Hepatocyte (in vitro differentiated cells): ENCODE measurements around the gene STK32C. TPM values are rescaled to one million over a fixed set of nuclear protein-coding genes. Genes with fewer than 3 reads are reported as not detected.

ENCODE experiments used
- DNase-seq: peaks from one replicate; pipeline ENCODE4 v3.0.0-alpha.2; 2016; ENCODE audit warnings: low spot score
- H2AFZ ChIP-seq: fragments of 200-600 bp; sonication (generic); 2 replicates; pipeline ENCODE4 v1.6.0; 2016; ENCODE audit warnings: antibody characterized with exemption, mild to moderate bottlenecking
- H3K27ac ChIP-seq: fragments of 200-600 bp; sonication (generic); 2 replicates; pipeline ENCODE4 v1.5.1; 2016; ENCODE audit warnings: mild to moderate bottlenecking
- H3K27me3 ChIP-seq: fragments of 200-600 bp; sonication (generic); 2 replicates; pipeline ENCODE4 v1.6.1; 2016
- H3K36me3 ChIP-seq: fragments of 200-600 bp; sonication (generic); replicated peaks from 2 replicates; pipeline ENCODE4 v1.5.1; 2016; ENCODE audit warnings: low read depth; ENCODE audit not compliant: insufficient read depth
- H3K4me1 ChIP-seq: fragments of 200-600 bp; sonication (generic); 2 replicates; pipeline ENCODE4 v1.5.1; 2016; ENCODE audit warnings: mild to moderate bottlenecking, moderate library complexity; ENCODE audit not compliant: insufficient read depth
- H3K4me2 ChIP-seq: fragments of 200-600 bp; sonication (generic); 2 replicates; pipeline ENCODE4 v1.6.0; 2016
- H3K4me3 ChIP-seq: fragments of 200-600 bp; sonication (generic); 2 replicates; pipeline ENCODE4 v1.5.1; 2016; ENCODE audit warnings: mild to moderate bottlenecking
- H3K79me2 ChIP-seq: fragments of 200-600 bp; sonication (generic); 2 replicates; pipeline ENCODE4 v1.6.0; 2017; ENCODE audit warnings: mild to moderate bottlenecking
- H3K9me2 ChIP-seq: fragments of 200-600 bp; sonication (generic); replicated peaks from 2 replicates; pipeline ENCODE4 v1.6.0; 2017; ENCODE audit warnings: mild to moderate bottlenecking; ENCODE audit not compliant: insufficient read depth
- H3K9me3 ChIP-seq: fragments of 200-600 bp; sonication (generic); 2 replicates; pipeline ENCODE4 v1.5.1; 2016; ENCODE audit warnings: low read depth, mild to moderate bottlenecking
- H4K20me1 ChIP-seq: fragments of 200-600 bp; sonication (generic); 2 replicates; pipeline ENCODE4 v1.6.0; 2016; ENCODE audit warnings: mild to moderate bottlenecking; ENCODE audit not compliant: insufficient read depth, poor library complexity, severe bottlenecking
- CTCF ChIP-seq: fragments of 200-600 bp; sonication (generic); IDR thresholded peaks from 2 replicates; pipeline ENCODE4 v1.5.1; 2016; ENCODE audit warnings: antibody characterized with exemption, mild to moderate bottlenecking; ENCODE audit not compliant: poor library complexity
- EZH2 ChIP-seq: fragments of 200-600 bp; sonication (generic); IDR thresholded peaks from 2 replicates; pipeline ENCODE4 v1.6.1; 2016; ENCODE audit warnings: antibody characterized with exemption, mild to moderate bottlenecking, borderline replicate concordance
- EZH2phosphoT487 ChIP-seq: fragments of 200-600 bp; sonication (generic); IDR thresholded peaks from one replicate; pipeline ENCODE4 v1.6.1; 2018; ENCODE audit warnings: antibody characterized with exemption, mild to moderate bottlenecking, low read depth, moderate library complexity; ENCODE audit not compliant: unreplicated experiment, severe bottlenecking
- WGBS: methylation state at CpG from one replicate; pipeline ENCODE4 v1.1.6; 2016; ENCODE audit warnings: low lambda C conversion rate; ENCODE audit errors: missing lambda C conversion rate; 5-methylcytosine and 5-hydroxymethylcytosine counted together
- polyA plus RNA-seq: library from polyadenylated mRNA; unstranded; fragments of >200 nt; fragmentation: Nextera tagmentation; extraction: Ambion mirVana; gene quantifications from 2 replicates; pipeline ENCODE4 v1.2.1, GENCODE V29; 2016
- total RNA-seq: library from RNA; depleted of rRNA; stranded (reverse); fragments of >200 nt; gene quantifications from 2 replicates; pipeline ENCODE4 v1.2.3, GENCODE V29; 2014

The STK32C gene
- total and polyA plus RNA-seq, 2 experiments from 2014 or later, result 7.9 to 12.2 TPM

- DNase-seq, result no peak
- H3K4me2 ChIP-seq, result no peak overlapping the region
- H2AFZ ChIP-seq, result no peak overlapping the region
- no peak for TF ChIP-seq EZH2phosphoT487
- TF ChIP-seq CTCF, result no peak
- no peak for TF ChIP-seq EZH2
- no peak overlapping the region for H3K27ac ChIP-seq
- H3K36me3 ChIP-seq, result no peaks in the 10 kb centered on the region
- WGBS, result 78% methylated on average over 6 of the region's 6 CpGs
- H3K4me1 ChIP-seq, result no peaks in the 10 kb centered on the region
- no peaks in the 10 kb centered on the region for H3K27me3 ChIP-seq
- no peaks in the 10 kb centered on the region for H3K79me2 ChIP-seq
- no peaks in the 10 kb centered on the region for H4K20me1 ChIP-seq
- H3K9me2 ChIP-seq, result no peaks in the 10 kb centered on the region
- H3K4me3 ChIP-seq, result no peak overlapping the region
- H3K9me3 ChIP-seq, result no peaks in the 10 kb centered on the region
Measured at GRCh38 chr10:132229096-132229495, 78.7 kb downstream of the STK32C start.

DNA sequence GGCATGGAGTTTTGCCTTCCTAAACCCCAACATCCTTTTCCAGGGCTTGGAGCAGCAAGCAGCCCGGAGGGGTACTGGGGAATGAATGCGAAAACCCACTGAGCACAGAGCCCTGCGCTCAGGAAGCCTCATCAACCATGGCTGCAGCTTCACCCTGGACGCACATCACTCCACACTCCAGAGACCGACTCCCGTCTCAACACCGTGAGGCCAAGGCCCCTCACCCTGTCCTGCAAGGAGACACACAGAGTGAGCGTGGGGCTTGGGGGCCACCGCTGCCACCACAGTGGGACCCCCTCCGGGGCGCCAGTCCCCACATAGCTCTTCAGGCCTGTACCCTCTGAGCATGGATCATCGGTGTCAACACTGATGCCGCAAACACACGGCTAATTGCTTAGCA is 79.1 kb downstream of the STK32C start:
- Histone ChIP-seq H3K36me3 (no peaks in the 10 kb centered on the region), H3K9me2 (no peaks in the 10 kb centered on the region), H3K79me2 (no peaks in the 10 kb centered on the region), H3K9me3 (no peaks in the 10 kb centered on the region), H3K27me3 (no peaks in the 10 kb centered on the region), H3K27ac (no peak overlapping the region), H2AFZ (no peak overlapping the region), H3K4me3 (no peak overlapping the region), H3K4me2 (no peak overlapping the region), H3K4me1 (no peaks in the 10 kb centered on the region), H4K20me1 (no peaks in the 10 kb centered on the region)
- WGBS, result 91% methylated on average over 14 of the region's 14 CpGs
- DNase-seq, result no peak
- TF ChIP-seq EZH2phosphoT487 (no peak), EZH2 (no peak), CTCF (no peak)

DNA sequence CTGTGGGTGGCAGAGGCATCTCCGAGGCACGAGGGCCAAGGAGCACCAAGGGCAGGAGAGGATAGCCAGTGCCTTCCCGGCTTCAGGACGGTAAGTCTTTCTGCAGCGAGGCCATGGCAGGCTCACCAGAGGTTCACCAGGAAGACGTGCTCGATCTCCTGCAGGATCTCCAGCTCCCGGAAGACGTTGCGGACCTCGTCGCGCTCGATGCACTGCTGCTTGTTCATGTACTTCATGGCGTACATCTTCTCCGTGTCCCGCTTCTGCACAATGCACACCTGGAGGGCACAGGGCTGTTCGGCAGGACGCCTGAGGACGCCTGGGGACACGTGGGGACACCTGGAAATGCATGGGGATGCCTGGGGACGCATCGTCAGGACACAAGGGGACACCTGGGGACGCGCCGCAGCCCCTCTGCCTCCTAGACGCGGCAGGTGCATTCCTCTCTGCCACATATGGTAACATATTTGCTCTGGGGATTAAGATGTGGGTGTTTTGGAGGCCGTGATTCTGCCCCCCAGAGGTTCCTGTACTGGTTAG is 79.8 kb downstream of the STK32C start:
- no peaks in the 10 kb centered on the region for H3K36me3 ChIP-seq
- H3K4me2 ChIP-seq, result no peak overlapping the region
- H3K4me3 ChIP-seq, result no peak overlapping the region
- H3K9me3 ChIP-seq, result no peaks in the 10 kb centered on the region
- peaks cover 4% of the 10 kb centered on the region for H3K4me1 ChIP-seq
- WGBS, result 90% methylated on average over 29 of the region's 29 CpGs
- H3K27ac ChIP-seq, result no peak overlapping the region
- no peaks in the 10 kb centered on the region for H3K27me3 ChIP-seq
- no peak overlapping the region for H2AFZ ChIP-seq
- no peaks in the 10 kb centered on the region for H3K9me2 ChIP-seq
- DNase-seq, result no peak
- H3K79me2 ChIP-seq, result no peaks in the 10 kb centered on the region
- no peak for TF ChIP-seq EZH2
- no peak for TF ChIP-seq EZH2phosphoT487
- no peak for TF ChIP-seq CTCF
- H4K20me1 ChIP-seq, result no peaks in the 10 kb centered on the region
